Measurements from ENCODE around the gene APLN. TPM values are rescaled to one million over a fixed set of nuclear protein-coding genes. Genes with fewer than 3 reads are reported as not detected.
A peak's percentile ranks its signal among the peaks of the same experiment; 100 is the strongest.

The APLN gene
- total RNA-seq, 3 donors from 2014 or later (not counting 1 experiment from before 2014, with no cell fraction given): 0.07 TPM; not detected in 2

DNA sequence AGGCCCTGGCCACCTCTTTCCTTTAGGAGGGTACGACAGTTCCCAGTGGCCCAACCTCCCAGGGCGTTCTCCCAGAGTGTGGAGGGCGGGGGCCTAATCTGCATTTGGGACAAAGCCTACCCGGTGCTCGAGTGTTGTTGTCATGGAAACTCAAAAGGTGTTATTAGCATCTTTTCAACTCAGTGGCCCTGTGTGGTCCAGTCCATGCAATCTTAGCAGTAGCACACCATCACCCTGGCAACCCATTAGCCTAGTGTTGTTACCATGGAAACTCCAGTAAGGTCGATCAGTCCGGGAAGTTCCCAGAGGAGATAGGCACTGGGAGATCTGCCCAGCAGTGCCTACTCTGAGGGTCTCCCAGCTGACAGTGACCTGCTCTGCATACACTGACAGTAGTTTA, 20.2 kb downstream of the APLN start:
- WGBS (ENCODE audit: insufficient coverage): 78% methylated on average over 6 of the region's 7 CpGs
- H3K4me3 Mint-ChIP-seq: no peak overlapping the region

DNA sequence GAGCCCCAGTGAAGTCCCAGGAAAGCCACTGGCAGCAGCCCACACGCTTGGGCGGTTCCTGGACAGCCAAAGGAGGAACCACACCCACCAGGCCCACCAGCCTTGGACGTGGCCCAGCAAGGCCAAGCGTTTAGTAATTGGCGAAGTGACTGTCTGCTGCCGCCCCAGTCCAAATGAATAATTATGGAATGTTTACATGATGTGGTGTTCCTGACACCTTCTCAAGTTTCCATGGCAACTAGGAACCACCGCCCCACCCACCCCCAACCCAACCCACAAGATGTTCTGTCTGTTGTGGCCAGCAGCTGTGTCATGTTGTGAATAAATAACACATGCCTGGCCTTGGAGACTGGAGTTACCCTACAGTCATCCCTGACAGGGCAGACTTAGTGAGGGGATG, 22.3 kb downstream of the APLN start:
- DNase-seq: no peak
- Mint-ChIP-seq H3K9me3 (no peaks in the 10 kb centered on the region), H3K4me1 (peaks cover 0 to 3% of the 10 kb centered on the region in 2 donors), H3K4me3 (no peak overlapping the region), H3K27ac (no peak overlapping the region), H3K27me3 (ENCODE audit: low read depth in 2 of 2) (no peaks in the 10 kb centered on the region), H3K36me3 (no peaks in the 10 kb centered on the region)
- no peaks in the 10 kb centered on the region for H3K9me3 ChIP-seq (ENCODE audit: control insufficient read depth, insufficient read depth, low read length)
- peaks cover 4% of the 10 kb centered on the region for H3K4me1 ChIP-seq (ENCODE audit: control insufficient read depth, insufficient read depth, low read length)
- no peaks in the 10 kb centered on the region for H3K27me3 ChIP-seq (ENCODE audit: control insufficient read depth, insufficient read depth, low read length)
- no peak overlapping the region for H3K4me3 ChIP-seq (ENCODE audit: low read length)
- ATAC-seq: peak in 1 of 3 donors; percentile 30
- 80% methylated on average over 4 of the region's 7 CpGs for WGBS (ENCODE audit: insufficient coverage)
- intact Hi-C loops (cut with micrococcal nuclease): no loop called here
- H3K27ac ChIP-seq (ENCODE audit: low read length): no peak overlapping the region
- no peaks in the 10 kb centered on the region for H3K36me3 ChIP-seq (ENCODE audit: control insufficient read depth, insufficient read depth, low read length)
- TF ChIP-seq, protein P1, sequence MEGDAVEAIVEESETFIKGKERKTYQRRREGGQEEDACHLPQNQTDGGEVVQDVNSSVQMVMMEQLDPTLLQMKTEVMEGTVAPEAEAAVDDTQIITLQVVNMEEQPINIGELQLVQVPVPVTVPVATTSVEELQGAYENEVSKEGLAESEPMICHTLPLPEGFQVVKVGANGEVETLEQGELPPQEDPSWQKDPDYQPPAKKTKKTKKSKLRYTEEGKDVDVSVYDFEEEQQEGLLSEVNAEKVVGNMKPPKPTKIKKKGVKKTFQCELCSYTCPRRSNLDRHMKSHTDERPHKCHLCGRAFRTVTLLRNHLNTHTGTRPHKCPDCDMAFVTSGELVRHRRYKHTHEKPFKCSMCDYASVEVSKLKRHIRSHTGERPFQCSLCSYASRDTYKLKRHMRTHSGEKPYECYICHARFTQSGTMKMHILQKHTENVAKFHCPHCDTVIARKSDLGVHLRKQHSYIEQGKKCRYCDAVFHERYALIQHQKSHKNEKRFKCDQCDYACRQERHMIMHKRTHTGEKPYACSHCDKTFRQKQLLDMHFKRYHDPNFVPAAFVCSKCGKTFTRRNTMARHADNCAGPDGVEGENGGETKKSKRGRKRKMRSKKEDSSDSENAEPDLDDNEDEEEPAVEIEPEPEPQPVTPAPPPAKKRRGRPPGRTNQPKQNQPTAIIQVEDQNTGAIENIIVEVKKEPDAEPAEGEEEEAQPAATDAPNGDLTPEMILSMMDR (IDR thresholded peaks at IDR 0.05): no peak

More for the DNA sequence above, 20.2 kb downstream of the APLN start:
- Histone ChIP-seq H3K27ac (ENCODE audit: low read length) (no peak overlapping the region), H3K4me3 (ENCODE audit: low read length) (no peak overlapping the region), H3K36me3 (ENCODE audit: control insufficient read depth, insufficient read depth, low read length) (no peaks in the 10 kb centered on the region), H3K27me3 (ENCODE audit: control insufficient read depth, insufficient read depth, low read length) (no peaks in the 10 kb centered on the region), H3K4me1 (ENCODE audit: control insufficient read depth, insufficient read depth, low read length) (peaks cover 9% of the 10 kb centered on the region), H3K9me3 (ENCODE audit: control insufficient read depth, insufficient read depth, low read length) (no peaks in the 10 kb centered on the region)
- TF ChIP-seq, protein P1 (IDR thresholded peaks at IDR 0.05): no peak
- Mint-ChIP-seq H3K9me3 (no peaks in the 10 kb centered on the region), H3K27me3 (ENCODE audit: low read depth in 2 of 2) (no peaks in the 10 kb centered on the region), H3K4me1 (peaks cover 0 to 6% of the 10 kb centered on the region in 2 donors), H3K36me3 (no peaks in the 10 kb centered on the region), H3K27ac (no peak overlapping the region)
- intact Hi-C loops (cut with micrococcal nuclease): no loop called here
- ATAC-seq: no peak
- DNase-seq: no peak

DNA sequence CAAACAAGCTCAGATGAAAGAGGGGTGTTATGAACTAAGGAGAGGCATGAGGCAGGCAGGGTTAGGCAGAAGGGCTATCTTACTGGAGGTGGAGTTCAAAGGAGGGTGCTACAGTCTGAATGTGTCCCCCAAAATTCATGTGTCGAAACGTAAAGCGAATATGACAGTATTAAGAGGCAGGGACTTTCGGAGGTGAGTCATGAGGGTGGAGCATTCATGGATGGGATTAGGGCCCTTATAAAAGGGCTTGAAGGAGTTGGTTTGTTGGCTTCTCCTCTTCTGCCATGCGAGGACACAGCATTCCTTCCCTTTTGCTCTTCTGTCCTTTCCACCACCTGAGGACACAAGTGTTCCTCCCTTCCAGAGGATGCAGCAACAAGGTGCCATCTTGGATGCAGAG, 22.9 kb downstream of the APLN start:
- Mint-ChIP-seq H3K27me3 (ENCODE audit: low read depth in 2 of 2) (no peaks in the 10 kb centered on the region), H3K4me3 (no peak overlapping the region), H3K36me3 (no peaks in the 10 kb centered on the region), H3K4me1 (no peaks in the 10 kb centered on the region), H3K27ac (no peak overlapping the region), H3K9me3 (no peaks in the 10 kb centered on the region)
- 71% methylated on average over 2 of the region's 5 CpGs for WGBS (ENCODE audit: insufficient coverage)
- H3K4me1 ChIP-seq (ENCODE audit: control insufficient read depth, insufficient read depth, low read length): no peaks in the 10 kb centered on the region
- H3K9me3 ChIP-seq (ENCODE audit: control insufficient read depth, insufficient read depth, low read length): no peaks in the 10 kb centered on the region
- H3K36me3 ChIP-seq (ENCODE audit: control insufficient read depth, insufficient read depth, low read length): no peaks in the 10 kb centered on the region
- TF ChIP-seq, protein P1 (IDR thresholded peaks at IDR 0.05): no peak
- intact Hi-C loops (cut with micrococcal nuclease): no loop called here
- no peak overlapping the region for H3K4me3 ChIP-seq (ENCODE audit: low read length)
- no peak overlapping the region for H3K27ac ChIP-seq (ENCODE audit: low read length)
- H3K27me3 ChIP-seq (ENCODE audit: control insufficient read depth, insufficient read depth, low read length): no peaks in the 10 kb centered on the region
- ATAC-seq (no peak), DNase-seq (no peak)

DNA sequence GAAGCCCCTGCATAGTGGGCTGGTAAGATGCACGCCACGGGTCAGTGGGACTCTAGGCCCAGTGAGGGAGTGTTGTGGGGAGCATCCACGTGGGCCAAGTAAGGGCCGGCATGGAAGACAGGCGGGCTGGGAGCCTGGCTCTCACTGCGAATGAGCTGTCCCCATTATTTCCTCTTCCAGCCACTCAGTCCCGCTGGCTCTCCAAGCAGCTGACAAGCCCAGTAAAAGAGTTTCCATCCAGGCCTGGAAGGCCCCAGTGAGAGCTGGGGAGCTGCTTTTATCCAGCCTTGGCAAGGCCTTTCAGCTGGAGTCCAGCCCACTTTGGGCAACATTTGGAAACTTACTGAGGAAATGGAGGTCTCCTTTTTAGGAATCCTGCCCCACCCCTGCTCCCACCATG, 24.9 kb downstream of the APLN start:
- Mint-ChIP-seq H3K4me3 (no peak overlapping the region), H3K4me1 (no peaks in the 10 kb centered on the region), H3K27me3 (ENCODE audit: low read depth in 2 of 2) (peaks cover 0 to 14% of the 10 kb centered on the region in 2 donors), H3K9me3 (no peaks in the 10 kb centered on the region), H3K36me3 (no peaks in the 10 kb centered on the region), H3K27ac (no peak overlapping the region)
- Histone ChIP-seq H3K27me3 (ENCODE audit: control insufficient read depth, insufficient read depth, low read length) (no peaks in the 10 kb centered on the region), H3K9me3 (ENCODE audit: control insufficient read depth, insufficient read depth, low read length) (no peaks in the 10 kb centered on the region), H3K27ac (ENCODE audit: low read length) (no peak overlapping the region), H3K4me1 (ENCODE audit: control insufficient read depth, insufficient read depth, low read length) (no peaks in the 10 kb centered on the region), H3K36me3 (ENCODE audit: control insufficient read depth, insufficient read depth, low read length) (no peaks in the 10 kb centered on the region), H3K4me3 (ENCODE audit: low read length) (no peak overlapping the region)
- intact Hi-C loops (cut with micrococcal nuclease): no loop called here
- ATAC-seq (no peak), DNase-seq (no peak)
- 93% methylated on average over 7 of the region's 7 CpGs for WGBS (ENCODE audit: insufficient coverage)
- TF ChIP-seq, protein P1 (IDR thresholded peaks at IDR 0.05): no peak

Data from natural killer cell (primary cell).